Measurements from ENCODE around the gene ZNF8.
A peak's percentile ranks its signal among the peaks of the same experiment; 100 is the strongest.

ZNF8 gene

GRCh38 chr19:58296104-58296503 lies 17.3 kb downstream of the ZNF8 start:
- DNase-seq (ENCODE audit: low read depth) = no peak

DNA sequence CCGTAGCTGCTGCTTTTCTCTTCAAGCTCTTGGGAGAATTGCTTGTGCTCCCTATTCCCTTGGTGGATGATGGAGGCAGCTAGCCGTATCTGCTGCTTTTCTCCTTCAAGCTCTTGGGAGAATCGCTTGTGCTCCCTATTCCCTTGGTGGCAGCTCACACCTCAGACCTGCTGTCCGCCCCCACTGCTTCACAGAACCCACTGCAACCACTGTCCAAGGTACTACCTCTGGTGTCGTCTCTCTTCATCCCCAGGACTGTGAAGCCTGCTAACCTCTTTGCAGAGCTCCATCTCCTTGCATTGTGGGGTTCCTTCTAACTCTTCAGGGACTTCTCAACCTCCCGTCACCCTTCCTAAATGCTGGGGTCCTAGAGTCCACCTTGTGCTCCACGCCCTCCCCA lies 21.9 kb downstream of the ZNF8 start:
- no peak for DNase-seq (ENCODE audit: low read depth)

DNA sequence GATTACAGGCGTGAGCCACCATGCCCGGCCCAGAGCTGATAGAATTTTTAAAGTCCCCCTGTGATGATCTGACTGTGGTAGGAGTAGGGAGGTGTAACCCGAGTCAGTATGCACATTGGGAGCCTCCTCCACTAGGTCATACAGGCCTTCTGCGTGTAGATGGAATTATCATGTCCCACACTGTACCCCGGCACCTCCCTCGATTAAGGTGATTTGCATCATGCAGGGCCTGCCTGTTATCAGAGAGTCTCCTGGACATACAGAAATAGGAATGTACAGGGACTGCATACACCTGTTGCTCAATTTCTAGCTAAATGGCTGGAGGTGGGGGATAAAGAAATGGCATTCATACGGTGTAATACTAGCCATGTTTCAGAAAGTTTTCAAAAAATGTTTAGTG lies 25.5 kb downstream of the ZNF8 start:
- DNase-seq (ENCODE audit: low read depth) = no peak

GRCh38 chr19:58304748-58305064 lies 26.0 kb downstream of the ZNF8 start:
- no peak for DNase-seq (ENCODE audit: low read depth)

DNA sequence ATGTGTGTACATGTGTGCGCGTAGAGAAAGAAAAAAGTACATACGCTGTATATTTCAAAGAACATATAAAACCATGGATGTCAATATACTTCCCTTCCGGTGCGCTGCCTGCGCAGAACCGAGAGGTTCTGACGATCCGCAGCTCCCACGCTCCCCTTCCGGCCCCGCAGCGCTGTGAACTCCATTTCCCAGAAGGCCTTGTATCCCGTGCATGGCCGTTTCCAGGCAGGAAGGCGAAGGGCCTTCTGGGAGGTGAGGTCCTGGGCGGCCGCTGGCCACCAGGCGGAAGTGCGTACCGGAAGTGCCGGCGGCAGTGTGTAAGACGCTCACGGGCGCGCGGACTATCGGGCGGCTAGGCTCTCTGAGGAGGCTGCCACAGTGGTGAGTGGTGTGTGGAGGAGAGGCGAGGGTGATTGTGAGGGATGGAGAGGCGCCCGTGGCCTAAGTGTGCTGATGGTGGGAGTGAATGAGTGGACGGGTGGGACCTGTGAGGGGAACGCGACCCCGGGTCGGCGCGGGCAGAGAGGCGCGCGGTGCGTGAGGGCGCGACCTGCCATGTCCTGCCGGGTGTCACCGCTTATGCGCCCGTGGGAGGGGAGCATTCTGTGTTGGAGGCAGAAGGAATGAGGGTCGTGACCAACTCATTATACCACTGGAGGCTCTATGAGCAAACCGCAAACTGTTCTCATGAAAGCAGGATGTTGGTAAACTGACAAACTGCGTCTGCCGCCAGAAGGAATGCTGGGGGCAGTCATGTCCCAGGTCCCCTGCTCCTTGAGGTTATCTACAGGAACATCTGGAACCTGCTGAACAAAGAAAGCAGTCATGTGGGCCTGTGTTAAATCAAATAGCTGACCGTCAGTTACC lies 26.5 kb downstream of the ZNF8 start, which contains the start of gene ERVK3-1:
Gene ERVK3-1 (plus strand): TSS at position 313 of the 867 bp plus-strand sequence. CDS start 6,792 bp downstream, outside the sequence.
- peak; percentile 91 for DNase-seq (ENCODE audit: low read depth)

DNA sequence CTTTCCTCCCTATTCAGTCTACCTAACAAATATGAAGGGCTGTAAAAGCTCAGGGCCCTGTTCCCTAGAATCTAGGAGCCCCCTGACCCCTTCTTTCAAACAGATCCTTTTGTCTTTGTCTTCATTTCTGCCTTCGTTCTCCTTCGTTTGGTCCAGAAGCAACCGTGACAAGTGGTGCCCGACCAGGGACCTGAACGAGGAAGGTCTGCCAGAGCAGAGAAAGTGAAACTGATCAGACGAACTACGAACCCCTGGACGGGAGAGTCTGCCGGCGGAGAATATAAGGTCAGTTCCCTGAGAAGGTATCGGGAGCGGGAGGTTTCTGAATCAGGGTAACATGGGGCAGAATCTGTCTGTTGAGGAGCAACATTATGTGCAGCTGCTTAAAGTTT lies 27.2 kb downstream of the ZNF8 start:
- no peak for DNase-seq (ENCODE audit: low read depth)

GRCh38 chr19:58307736-58308135 lies 29.0 kb downstream of the ZNF8 start:
- no peak for DNase-seq (ENCODE audit: low read depth)

DNA sequence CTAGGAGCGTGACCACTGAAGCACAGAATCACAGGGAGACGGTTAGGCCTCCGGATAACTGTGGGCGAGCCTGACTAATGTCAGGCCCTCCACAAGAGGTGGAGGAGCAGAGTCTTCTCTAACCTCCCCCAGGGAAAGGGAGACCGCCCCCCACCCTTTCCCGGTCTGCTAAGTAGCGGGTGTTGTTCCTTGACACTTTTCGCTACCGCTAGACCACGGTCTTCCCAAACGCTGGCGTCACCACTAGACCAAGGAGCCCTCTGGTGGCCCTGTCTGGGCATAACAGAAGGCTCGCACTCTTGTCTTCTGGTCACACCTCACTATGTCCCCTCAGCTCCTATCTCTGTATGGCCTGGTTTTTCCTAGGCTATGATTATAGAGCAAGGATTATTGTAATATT lies 31.9 kb downstream of the ZNF8 start:
- DNase-seq (ENCODE audit: low read depth) = peak; percentile 5

GRCh38 chr19:58311345-58311865 lies 32.6 kb downstream of the ZNF8 start:
- no peak for DNase-seq (ENCODE audit: low read depth)

GRCh38 chr19:58315580-58315979 lies 36.8 kb downstream of the ZNF8 start:
- DNase-seq (ENCODE audit: low read depth) = no peak

GRCh38 chr19:58317476-58318072 lies 38.8 kb downstream of the ZNF8 start:
- no peak for DNase-seq (ENCODE audit: low read depth)

DNA sequence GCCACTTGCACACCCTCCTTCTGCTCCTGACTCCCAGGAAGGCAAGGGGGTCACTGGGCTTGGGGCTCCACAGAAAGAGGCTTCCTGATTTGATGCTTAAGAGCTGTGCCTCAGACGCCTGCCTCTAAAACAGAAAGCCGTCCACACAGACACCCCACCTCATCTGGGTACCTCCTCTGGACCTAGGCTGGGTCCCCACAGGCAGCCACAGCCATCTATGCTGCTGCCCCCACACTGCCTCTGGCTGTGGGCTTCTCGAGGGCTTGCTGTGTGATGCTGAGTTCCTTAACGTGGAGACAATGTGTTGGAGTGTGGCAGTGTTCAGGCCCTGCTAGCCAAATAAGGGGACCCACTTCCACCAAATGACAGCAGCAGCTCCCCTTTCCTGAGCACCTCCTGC lies 39.5 kb downstream of the ZNF8 start:
- no peak for DNase-seq (ENCODE audit: low read depth)

GRCh38 chr19:58319241-58319640 lies 40.5 kb downstream of the ZNF8 start:
- DNase-seq (ENCODE audit: low read depth) = no peak

DNA sequence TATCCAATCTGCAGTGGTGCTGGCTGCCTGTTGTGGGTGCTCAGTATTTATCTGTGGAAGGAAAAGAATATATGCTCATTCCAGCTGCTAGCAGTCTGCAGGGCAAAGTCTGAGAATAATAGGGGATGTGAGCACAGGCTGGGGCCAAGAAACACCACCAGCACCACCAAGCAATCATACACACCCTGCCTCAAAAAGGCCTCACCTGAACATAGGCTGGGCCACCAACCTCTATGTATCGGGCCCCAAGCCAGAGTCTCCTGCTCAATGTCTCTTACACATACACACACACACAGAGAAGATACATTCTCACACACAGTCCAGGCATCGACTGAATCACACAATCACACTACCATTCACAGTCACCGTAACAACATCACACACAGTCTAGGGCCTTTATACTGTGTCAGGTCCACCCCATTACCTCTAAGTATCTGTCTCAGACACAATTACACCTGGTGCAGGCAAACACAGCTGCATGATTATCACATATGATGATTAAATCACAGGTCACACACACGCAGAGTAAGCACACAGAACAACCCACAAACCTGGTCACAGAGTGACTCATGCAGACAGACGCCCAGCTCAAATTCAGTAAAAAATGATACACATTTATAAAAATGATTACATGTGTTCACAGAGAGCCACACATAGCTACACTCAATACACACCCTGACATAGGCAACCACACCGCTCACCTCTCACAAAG lies 46.7 kb downstream of the ZNF8 start:
- no peak for DNase-seq (ENCODE audit: low read depth)

DNA sequence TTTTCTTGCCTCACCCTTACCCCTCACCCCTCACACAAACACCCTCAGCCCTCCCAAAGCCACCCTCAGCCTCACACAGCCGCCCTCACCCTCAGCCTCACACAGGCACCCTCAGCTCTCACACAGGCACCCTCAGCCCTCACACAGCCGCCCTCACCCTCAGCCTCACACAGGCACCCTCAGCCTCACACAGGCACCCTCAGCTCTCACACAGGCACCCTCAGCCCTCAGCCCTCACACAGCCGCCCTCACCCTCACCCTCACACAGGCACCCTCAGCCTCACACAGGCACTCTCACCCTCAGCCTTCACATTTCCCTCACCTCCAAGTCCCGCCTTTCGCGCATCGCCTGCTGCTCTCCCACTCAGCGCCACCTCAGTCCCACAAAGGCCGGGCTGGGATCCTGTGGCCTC lies 47.8 kb downstream of the ZNF8 start:
- DNase-seq (ENCODE audit: low read depth) = no peak

GRCh38 chr19:58326914-58327726 lies 48.4 kb downstream of the ZNF8 start, which contains the start of gene ZSCAN22:
TSS of gene ZSCAN22 (plus strand) at chr19:58326994. CDS start at chr19:58334803, 7,809 bp downstream.
- peak; percentile 82 for DNase-seq (ENCODE audit: low read depth)

- no peak for DNase-seq (ENCODE audit: low read depth)
Measured at GRCh38 chr19:58328999-58329398, 50.2 kb downstream of the ZNF8 start.

DNA sequence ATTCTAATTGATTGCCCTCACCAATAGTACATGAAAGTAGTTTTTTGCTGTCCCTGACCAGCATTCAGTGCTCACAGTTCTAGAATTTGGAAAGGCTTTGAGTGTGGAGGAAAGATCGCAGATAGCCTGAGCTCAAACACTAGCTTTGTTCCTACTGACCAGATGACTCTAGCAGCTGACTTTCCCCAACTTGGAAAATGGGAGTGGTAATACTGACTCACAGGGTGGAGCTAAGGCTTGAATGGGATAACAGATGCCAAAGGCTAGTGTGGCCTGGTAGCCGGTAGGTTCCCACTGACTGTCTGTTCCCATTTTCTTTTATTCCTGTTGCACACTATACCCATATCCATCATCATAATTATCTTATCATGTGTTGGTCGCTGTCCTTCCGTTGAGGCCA lies 51.7 kb downstream of the ZNF8 start:
- DNase-seq (ENCODE audit: low read depth) = no peak

- no peak for DNase-seq (ENCODE audit: low read depth)
Measured at GRCh38 chr19:58332697-58333096, 53.9 kb downstream of the ZNF8 start.

- no peak for DNase-seq (ENCODE audit: low read depth)
Measured at GRCh38 chr19:58334691-58335249, 56.0 kb downstream of the ZNF8 start.

DNA sequence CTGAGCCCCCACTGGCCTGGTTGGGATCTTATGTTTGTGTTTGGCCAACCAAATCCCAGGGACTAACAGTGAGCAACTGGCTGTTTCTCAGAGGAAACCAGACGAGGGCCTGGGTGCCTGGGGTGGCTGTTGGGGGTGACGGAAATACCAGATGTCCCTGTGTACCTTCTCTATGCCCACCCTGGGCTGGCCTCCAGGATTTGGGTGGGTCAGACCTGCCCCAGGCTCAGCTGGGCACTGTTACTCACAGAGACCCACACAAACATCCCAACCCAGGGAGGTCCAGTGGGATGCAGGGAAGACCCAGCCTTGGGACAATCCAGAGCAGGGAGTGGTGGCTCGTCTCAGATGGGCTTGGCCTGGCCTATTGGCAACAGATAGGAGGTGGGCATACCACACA lies 56.9 kb downstream of the ZNF8 start:
- no peak for DNase-seq (ENCODE audit: low read depth)

Data from T follicular helper cell (primary cell).